IPS DF 6.9 (cell line): ENCODE results near the gene CCSAP.
"Not testable (repeated sequence)": the region's sequence is repeated elsewhere in the genome, so short reads cannot be mapped to it uniquely, and the experiment has no call there.

Experiments
- DNase-seq: peaks from one replicate; pipeline ENCODE4 v3.0.0-alpha.2; 2013; ENCODE audit warnings: low read depth, low spot score
- H3K27ac ChIP-seq: one replicate; pipeline ENCODE4 v1.5.1; 2013; ENCODE audit warnings: low read length, control low read depth
- H3K27me3 ChIP-seq: 2 replicates; pipeline ENCODE4 v1.6.1; 2013; ENCODE audit warnings: mild to moderate bottlenecking, low read length; ENCODE audit not compliant: control insufficient read depth, insufficient read depth
- H3K36me3 ChIP-seq: 2 replicates; pipeline ENCODE4 v1.6.1; 2013; ENCODE audit warnings: low read length; ENCODE audit not compliant: control insufficient read depth, insufficient read depth
- H3K4me1 ChIP-seq: 2 replicates; pipeline ENCODE4 v1.6.1; 2013; ENCODE audit warnings: low read length; ENCODE audit not compliant: control insufficient read depth, insufficient read depth
- H3K4me3 ChIP-seq: 2 replicates; pipeline ENCODE4 v1.5.1; 2013; ENCODE audit warnings: mild to moderate bottlenecking, low read length
- H3K9me3 ChIP-seq: 2 replicates; pipeline ENCODE4 v1.6.1; 2013; ENCODE audit warnings: low read length, inconsistent platforms; ENCODE audit not compliant: control insufficient read depth, insufficient read depth
- WGBS: extraction: QIAGEN DNeasy Blood & Tissue Kit; methylation state at CpG from one replicate; pipeline ENCODE4 v1.1.7; 2013; ENCODE audit warnings: mixed read lengths, missing lambda C conversion rate; ENCODE audit not compliant: insufficient read length, insufficient coverage; 5-methylcytosine and 5-hydroxymethylcytosine counted together

The CCSAP gene

GRCh38 chr1:229303855-229304254 is 39.0 kb downstream of the CCSAP start:
- DNase-seq, result no peak
- H3K4me3 ChIP-seq, result no peak overlapping the region
- H3K9me3 ChIP-seq, result no peaks in the 10 kb centered on the region
- H3K4me1 ChIP-seq, result no peaks in the 10 kb centered on the region
- WGBS, result no CpG with 5 or more reads among the region's 4 CpGs
- H3K36me3 ChIP-seq, result no peaks in the 10 kb centered on the region
- no peak overlapping the region for H3K27ac ChIP-seq
- no peaks in the 10 kb centered on the region for H3K27me3 ChIP-seq

DNA sequence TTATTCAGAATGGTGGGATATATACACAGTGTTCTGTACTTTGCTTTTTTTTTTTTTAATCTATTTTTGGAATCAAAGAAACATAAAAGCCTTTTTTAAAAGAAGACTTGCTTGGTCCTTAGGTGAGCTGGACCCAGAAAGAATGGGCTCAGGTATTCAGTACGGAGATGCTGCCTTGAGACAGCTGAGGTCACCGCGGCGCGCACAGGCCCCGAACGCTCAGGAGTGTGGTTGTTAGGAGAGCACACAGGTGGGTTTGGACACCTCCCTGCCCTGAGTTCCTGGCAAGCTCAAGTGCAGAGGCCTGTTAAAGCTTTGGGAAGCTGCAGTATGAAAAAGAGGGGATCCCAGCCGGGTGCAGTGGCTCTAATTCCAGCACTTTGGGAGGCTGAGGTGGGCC is 40.1 kb downstream of the CCSAP start:
- Histone ChIP-seq H3K9me3 (no peaks in the 10 kb centered on the region), H3K4me3 (no peak overlapping the region), H3K36me3 (no peaks in the 10 kb centered on the region), H3K27ac (no peak overlapping the region), H3K4me1 (no peaks in the 10 kb centered on the region), H3K27me3 (no peaks in the 10 kb centered on the region)
- WGBS, result no CpG with 5 or more reads among the region's 8 CpGs
- DNase-seq, result no peak

DNA sequence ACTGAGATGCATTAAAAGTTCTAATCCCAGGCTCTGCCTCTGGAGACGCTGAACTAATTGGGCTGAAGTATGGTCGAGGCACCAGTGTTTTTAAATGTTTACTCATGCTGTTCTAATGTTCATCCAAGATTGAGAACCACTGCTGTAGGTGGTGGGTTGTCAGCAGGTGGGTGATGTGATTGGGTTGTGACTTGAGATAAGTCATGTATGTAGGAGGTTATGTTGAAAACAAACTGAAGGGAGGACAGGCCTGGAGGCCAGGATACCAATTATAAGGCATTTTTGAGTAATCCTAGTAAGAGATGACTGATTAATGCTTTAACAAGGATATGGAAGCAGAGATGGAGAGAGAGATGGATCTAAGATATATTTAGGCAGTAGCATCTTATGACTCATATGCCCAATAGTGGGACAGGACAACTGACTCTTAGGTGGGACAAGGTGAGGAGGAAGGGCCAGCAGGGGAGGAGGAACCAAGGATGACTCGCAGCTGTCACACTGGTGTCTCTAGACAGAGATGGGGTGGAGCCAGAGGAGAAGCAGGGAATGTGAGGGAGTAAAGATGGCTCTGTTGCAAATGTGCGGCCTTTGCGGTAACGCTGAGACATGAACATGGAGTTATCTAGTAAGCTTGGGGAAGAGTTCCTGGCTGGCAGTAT is 42.6 kb downstream of the CCSAP start:
- WGBS, result no CpG with 5 or more reads among the region's 6 CpGs
- H3K27ac ChIP-seq, result no peak overlapping the region
- no peaks in the 10 kb centered on the region for H3K36me3 ChIP-seq
- H3K9me3 ChIP-seq, result no peaks in the 10 kb centered on the region
- no peaks in the 10 kb centered on the region for H3K4me1 ChIP-seq
- H3K4me3 ChIP-seq, result no peak overlapping the region
- H3K27me3 ChIP-seq, result no peaks in the 10 kb centered on the region
- no peak for DNase-seq

- no peaks in the 10 kb centered on the region for H3K4me1 ChIP-seq
- H3K9me3 ChIP-seq, result no peaks in the 10 kb centered on the region
- WGBS, result no CpG with 5 or more reads among the region's 5 CpGs
- no peaks in the 10 kb centered on the region for H3K27me3 ChIP-seq
- DNase-seq, result no peak
- no peaks in the 10 kb centered on the region for H3K36me3 ChIP-seq
- H3K4me3 ChIP-seq, result no peak overlapping the region
- no peak overlapping the region for H3K27ac ChIP-seq
These were observed 43.9 kb downstream of the CCSAP start for GRCh38 chr1:229298887-229299503.

DNA sequence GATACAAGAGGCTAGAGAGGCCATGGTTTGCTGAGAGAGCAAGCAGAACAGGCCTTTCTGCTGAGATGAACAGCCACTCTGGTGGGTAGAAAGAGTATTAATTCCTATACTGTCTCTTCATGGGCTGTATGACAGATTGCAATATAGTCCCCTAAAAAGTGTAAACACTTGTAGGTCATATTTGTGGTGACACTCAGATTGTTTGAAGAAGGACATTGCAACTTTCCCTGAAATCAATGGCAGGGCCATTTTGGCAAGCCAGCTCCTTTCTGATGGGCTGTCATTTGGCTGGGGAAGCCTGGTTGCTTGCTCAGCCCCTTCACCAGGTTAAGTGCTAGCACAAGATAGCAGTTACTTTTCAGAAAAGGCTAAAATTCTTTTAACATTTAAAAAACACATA is 44.4 kb downstream of the CCSAP start:
- Histone ChIP-seq H3K27ac (no peak overlapping the region), H3K4me3 (no peak overlapping the region), H3K27me3 (no peaks in the 10 kb centered on the region), H3K36me3 (no peaks in the 10 kb centered on the region), H3K4me1 (no peaks in the 10 kb centered on the region), H3K9me3 (no peaks in the 10 kb centered on the region)
- no peak for DNase-seq

GRCh38 chr1:229297746-229298145 is 45.1 kb downstream of the CCSAP start:
- Histone ChIP-seq H3K4me1 (no peaks in the 10 kb centered on the region), H3K27ac (no peak overlapping the region), H3K4me3 (no peak overlapping the region), H3K9me3 (no peaks in the 10 kb centered on the region), H3K36me3 (no peaks in the 10 kb centered on the region), H3K27me3 (no peaks in the 10 kb centered on the region)
- DNase-seq, result no peak
- WGBS, result 100% methylated on average over 1 of the region's 1 CpG

GRCh38 chr1:229296541-229296941 is 46.3 kb downstream of the CCSAP start:
- H3K36me3 ChIP-seq, result no peaks in the 10 kb centered on the region
- no peaks in the 10 kb centered on the region for H3K27me3 ChIP-seq
- WGBS, result no CpG with 5 or more reads among the region's 3 CpGs
- H3K4me3 ChIP-seq, result no peak overlapping the region
- H3K27ac ChIP-seq, result no peak overlapping the region
- DNase-seq, result no peak
- H3K9me3 ChIP-seq, result no peaks in the 10 kb centered on the region
- H3K4me1 ChIP-seq, result no peaks in the 10 kb centered on the region

- no peak overlapping the region for H3K4me3 ChIP-seq
- H3K4me1 ChIP-seq, result no peaks in the 10 kb centered on the region
- WGBS, result no CpG with 5 or more reads among the region's 11 CpGs
- no peak for DNase-seq
- no peaks in the 10 kb centered on the region; the same call in 1 of the 2 replicates for H3K36me3 ChIP-seq
- no peaks in the 10 kb centered on the region for H3K27me3 ChIP-seq
- no peak overlapping the region for H3K27ac ChIP-seq
- H3K9me3 ChIP-seq, result no peaks in the 10 kb centered on the region
These were observed 47.1 kb downstream of the CCSAP start for GRCh38 chr1:229295745-229296144.

GRCh38 chr1:229293528-229294204 is 49.2 kb downstream of the CCSAP start:
- H3K27ac ChIP-seq, result no peak overlapping the region
- H3K27me3 ChIP-seq, result no peaks in the 10 kb centered on the region
- H3K4me3 ChIP-seq, result no peak overlapping the region
- DNase-seq, result no peak
- no peaks in the 10 kb centered on the region; the same call in 1 of the 2 replicates for H3K36me3 ChIP-seq
- H3K4me1 ChIP-seq, result no peaks in the 10 kb centered on the region
- no CpG with 5 or more reads among the region's 10 CpGs for WGBS
- H3K9me3 ChIP-seq, result no peaks in the 10 kb centered on the region

- not testable (repeated sequence) for H3K4me3 ChIP-seq, H3K9me3 ChIP-seq, H3K4me1 ChIP-seq, H3K36me3 ChIP-seq, DNase-seq, H3K27me3 ChIP-seq, H3K27ac ChIP-seq
- WGBS, result no CpG with 5 or more reads among the region's 4 CpGs
These were observed 51.2 kb downstream of the CCSAP start for GRCh38 chr1:229291686-229292085.
